ENCODE data around the gene TENM4.

TENM4 gene

DNA sequence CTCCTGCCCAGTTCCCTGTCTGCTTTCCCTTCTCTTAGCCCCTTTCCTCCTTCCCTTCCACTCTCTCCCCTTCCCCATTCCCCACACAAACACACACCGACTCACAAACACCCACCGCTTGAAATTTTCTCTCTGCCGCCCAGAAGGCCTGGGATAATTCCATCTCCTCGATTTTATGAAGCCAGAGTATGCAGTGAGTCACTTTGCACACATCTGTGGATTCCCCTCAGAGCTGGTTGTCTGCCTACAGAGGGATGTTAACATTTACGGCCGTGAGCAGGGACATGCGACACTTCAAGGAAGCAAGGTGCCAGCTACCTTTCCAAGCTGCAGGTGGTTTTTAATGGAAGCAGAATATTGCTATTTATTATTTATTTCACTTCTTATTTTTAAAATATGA is 332.0 kb downstream of the TENM4 start:
- TF ChIP-seq, protein P1, sequence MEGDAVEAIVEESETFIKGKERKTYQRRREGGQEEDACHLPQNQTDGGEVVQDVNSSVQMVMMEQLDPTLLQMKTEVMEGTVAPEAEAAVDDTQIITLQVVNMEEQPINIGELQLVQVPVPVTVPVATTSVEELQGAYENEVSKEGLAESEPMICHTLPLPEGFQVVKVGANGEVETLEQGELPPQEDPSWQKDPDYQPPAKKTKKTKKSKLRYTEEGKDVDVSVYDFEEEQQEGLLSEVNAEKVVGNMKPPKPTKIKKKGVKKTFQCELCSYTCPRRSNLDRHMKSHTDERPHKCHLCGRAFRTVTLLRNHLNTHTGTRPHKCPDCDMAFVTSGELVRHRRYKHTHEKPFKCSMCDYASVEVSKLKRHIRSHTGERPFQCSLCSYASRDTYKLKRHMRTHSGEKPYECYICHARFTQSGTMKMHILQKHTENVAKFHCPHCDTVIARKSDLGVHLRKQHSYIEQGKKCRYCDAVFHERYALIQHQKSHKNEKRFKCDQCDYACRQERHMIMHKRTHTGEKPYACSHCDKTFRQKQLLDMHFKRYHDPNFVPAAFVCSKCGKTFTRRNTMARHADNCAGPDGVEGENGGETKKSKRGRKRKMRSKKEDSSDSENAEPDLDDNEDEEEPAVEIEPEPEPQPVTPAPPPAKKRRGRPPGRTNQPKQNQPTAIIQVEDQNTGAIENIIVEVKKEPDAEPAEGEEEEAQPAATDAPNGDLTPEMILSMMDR (IDR thresholded peaks at IDR 0.05; ENCODE audit: extremely low read depth, insufficient read depth, missing control alignments), result no peak
- in situ Hi-C loops (cut with MboI; ENCODE audit: low pct_unique_long_range_greater_than_20kb, low sequenced_read_pairs, unreplicated experiment), result no loop called here
- no peak for DNase-seq (ENCODE audit: low spot score)

DNA sequence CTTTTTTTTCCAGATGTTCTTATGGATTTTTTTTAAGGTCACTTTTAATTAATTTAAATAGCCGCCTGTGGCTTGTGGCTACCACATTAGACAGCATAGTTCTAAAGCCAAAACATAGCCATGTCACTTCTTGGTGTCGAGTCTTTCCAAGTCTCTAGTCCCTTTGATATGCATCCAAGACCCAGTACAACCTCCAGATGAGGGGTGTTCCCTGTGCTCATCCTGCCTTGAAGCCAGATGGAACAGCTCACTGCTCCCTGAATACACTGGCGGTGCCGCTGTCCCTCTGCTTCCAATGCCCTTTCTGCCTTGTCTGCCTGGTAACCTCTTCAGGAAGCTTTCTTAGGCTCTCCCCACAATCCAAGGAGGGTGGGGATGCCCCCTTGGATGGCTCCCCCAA is 338.0 kb downstream of the TENM4 start:
- no peak for DNase-seq (ENCODE audit: low spot score)
- TF ChIP-seq, protein P1 (IDR thresholded peaks at IDR 0.05; ENCODE audit: extremely low read depth, insufficient read depth, missing control alignments), result no peak
- in situ Hi-C loops (cut with MboI; ENCODE audit: low pct_unique_long_range_greater_than_20kb, low sequenced_read_pairs, unreplicated experiment), result no loop called here

DNA sequence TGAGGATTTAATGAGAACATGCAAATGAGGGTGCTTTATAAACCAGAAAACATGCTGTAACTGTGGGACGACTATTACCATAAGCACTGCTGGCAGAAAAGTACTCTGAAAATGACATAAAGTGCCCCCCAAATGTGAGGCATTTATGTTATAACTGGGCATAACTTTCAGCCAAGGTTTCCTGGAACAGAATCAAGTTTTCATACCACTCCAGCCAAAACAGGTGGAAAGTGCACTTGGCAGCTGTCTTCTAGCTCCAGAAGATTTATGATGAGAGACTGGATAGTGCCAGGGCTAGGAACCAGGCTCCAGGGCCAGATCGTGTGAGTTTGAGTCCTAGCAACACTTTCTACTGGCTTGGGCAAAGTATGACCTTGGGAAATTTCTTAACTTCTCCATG is 339.2 kb downstream of the TENM4 start:
- TF ChIP-seq, protein P1 (IDR thresholded peaks at IDR 0.05; ENCODE audit: extremely low read depth, insufficient read depth, missing control alignments), result no peak
- DNase-seq (ENCODE audit: low spot score), result no peak
- in situ Hi-C loops (cut with MboI; ENCODE audit: low pct_unique_long_range_greater_than_20kb, low sequenced_read_pairs, unreplicated experiment), result no loop called here

DNA sequence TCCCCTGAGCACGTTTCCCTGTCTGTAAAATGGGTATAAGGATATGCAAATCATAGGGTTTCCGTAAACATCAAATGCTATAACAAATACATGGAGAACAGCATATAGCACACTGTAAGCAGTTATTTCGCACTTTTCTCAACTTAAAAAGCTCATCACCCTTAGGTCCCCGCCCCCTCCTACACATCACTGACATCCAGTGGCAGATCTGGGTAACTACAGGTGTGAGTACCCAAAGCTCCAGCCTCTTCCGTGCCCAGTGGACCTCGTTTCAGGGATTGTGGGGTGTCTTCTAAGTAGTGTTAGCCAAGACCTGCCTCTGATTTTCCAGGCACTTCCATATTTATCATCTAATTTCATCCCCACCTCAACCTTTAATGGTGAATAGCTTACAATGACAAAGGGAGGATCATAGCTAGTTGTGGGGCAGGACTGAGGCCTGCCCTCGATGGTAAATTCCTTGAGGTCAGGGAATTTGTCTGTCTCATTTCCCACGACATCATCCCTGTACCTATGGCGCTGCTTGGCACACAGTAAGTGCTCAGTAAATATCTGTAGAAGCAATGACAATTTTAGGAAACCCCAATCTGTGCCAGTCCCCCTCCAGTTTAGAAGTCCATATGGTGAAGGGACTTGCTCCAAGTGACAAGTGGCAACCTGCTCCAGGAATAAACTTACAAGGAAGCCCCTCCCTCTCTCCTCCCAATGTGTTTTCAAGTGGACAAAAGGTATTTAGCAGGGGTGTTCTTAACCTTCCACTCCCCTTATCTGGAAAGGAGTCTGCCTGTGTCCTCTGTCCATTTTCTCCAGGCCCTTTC is 340.5 kb downstream of the TENM4 start:
- in situ Hi-C loops (cut with MboI; ENCODE audit: low pct_unique_long_range_greater_than_20kb, low sequenced_read_pairs, unreplicated experiment), result no loop called here
- peak; percentile 81 for DNase-seq (ENCODE audit: low spot score)

DNA sequence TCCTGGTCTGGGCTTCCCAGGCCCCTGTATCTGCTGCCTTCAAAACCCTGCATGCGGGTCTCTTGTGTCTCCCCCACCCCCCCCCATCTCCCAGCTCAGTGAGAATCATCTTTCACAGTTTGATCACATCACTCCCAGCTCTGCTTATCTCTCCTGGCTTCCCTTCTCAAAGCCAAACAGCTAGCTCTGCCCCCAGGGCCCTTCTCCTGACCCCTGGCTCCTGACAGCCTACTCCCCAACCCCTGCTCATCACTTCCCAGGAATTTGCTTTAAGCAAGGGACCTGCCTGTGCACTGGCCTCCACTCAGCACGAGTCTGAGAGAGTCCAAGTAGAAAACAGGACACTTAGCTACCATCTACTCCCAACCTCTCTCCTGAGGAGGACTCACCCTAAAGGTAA is 342.7 kb downstream of the TENM4 start:
- in situ Hi-C loops (cut with MboI; ENCODE audit: low pct_unique_long_range_greater_than_20kb, low sequenced_read_pairs, unreplicated experiment), result loop anchor here (25.0 kb wide), 1 partner anchor 461 kb away; no protein-coding TSS in a partner anchor
- DNase-seq (ENCODE audit: low spot score), result no peak
- TF ChIP-seq, protein P1 (IDR thresholded peaks at IDR 0.05; ENCODE audit: extremely low read depth, insufficient read depth, missing control alignments), result no peak

More for the DNA sequence above, 340.5 kb downstream of the TENM4 start:
- TF ChIP-seq, protein P1 (IDR thresholded peaks at IDR 0.05; ENCODE audit: extremely low read depth, insufficient read depth, missing control alignments), result peak; percentile 85

DNA sequence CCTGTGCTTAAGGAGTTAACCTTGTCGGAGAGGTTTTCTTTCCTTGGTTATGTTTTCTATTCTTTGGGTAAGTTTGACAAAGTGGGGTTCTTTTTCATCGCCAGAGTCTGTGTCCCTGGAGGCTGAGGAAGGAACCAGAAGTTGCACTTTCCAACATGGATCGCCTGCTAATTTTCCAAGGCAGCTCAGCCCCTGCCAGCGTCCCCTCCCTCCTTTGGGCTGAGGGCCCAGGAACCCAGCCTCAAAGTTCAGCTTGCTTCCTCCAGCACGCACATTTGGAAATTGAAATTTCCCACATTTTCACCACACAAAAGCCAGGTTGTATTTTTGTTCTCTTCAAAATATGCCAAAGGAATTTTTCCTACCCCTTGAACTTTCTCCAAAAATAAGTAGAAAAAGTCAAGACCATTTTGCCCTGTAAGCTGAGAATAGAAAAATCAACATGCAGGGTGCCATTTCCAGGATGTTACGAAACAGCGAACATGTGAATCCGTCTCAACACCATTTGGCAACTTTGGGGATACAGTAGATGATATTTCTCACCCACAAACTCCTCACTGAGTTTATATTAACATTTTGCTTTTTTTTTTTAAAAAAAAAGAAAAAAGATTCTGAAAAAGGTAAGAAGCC is 343.5 kb downstream of the TENM4 start:
- in situ Hi-C loops (cut with MboI; ENCODE audit: low pct_unique_long_range_greater_than_20kb, low sequenced_read_pairs, unreplicated experiment), result loop anchor here (25.0 kb wide), 1 partner anchor 460 kb away; no protein-coding TSS in a partner anchor
- TF ChIP-seq, protein P1 (IDR thresholded peaks at IDR 0.05; ENCODE audit: extremely low read depth, insufficient read depth, missing control alignments), result no peak
- no peak for DNase-seq (ENCODE audit: low spot score)
